ENCODE results near the gene ZNRF4. TPM values are rescaled to one million over a fixed set of nuclear protein-coding genes. Genes with fewer than 3 reads are reported as not detected.
A peak's percentile ranks its signal among the peaks of the same experiment; 100 is the strongest.
"Not testable (repeated sequence)": the region's sequence is repeated elsewhere in the genome, so short reads cannot be mapped to it uniquely, and the experiment has no call there.

ZNRF4 gene
- total RNA-seq, 1 experiment from 2014 or later, result not detected

GRCh38 chr19:5434970-5435641, 20.1 kb upstream of the ZNRF4 start:
- peak; percentile 31 for DNase-seq
- Histone ChIP-seq H3K27me3 (ENCODE audit: control insufficient read depth, insufficient read depth, low read length) (no peaks in the 10 kb centered on the region), H3K4me3 (ENCODE audit: insufficient read depth, low read depth, low read length) (no peak overlapping the region), H3K36me3 (replicated peaks; ENCODE audit: control insufficient read depth, insufficient read depth, low read length) (no peaks in the 10 kb centered on the region)

- no peaks in the 10 kb centered on the region for H3K36me3 ChIP-seq (replicated peaks; ENCODE audit: control insufficient read depth, insufficient read depth, low read length)
- H3K27me3 ChIP-seq (ENCODE audit: control insufficient read depth, insufficient read depth, low read length), result no peaks in the 10 kb centered on the region
- DNase-seq, result no peak
- peak overlapping the region; percentile 66 for H3K4me3 ChIP-seq (ENCODE audit: insufficient read depth, low read depth, low read length)
These were observed 19.6 kb upstream of the ZNRF4 start for GRCh38 chr19:5435642-5436017.

DNA sequence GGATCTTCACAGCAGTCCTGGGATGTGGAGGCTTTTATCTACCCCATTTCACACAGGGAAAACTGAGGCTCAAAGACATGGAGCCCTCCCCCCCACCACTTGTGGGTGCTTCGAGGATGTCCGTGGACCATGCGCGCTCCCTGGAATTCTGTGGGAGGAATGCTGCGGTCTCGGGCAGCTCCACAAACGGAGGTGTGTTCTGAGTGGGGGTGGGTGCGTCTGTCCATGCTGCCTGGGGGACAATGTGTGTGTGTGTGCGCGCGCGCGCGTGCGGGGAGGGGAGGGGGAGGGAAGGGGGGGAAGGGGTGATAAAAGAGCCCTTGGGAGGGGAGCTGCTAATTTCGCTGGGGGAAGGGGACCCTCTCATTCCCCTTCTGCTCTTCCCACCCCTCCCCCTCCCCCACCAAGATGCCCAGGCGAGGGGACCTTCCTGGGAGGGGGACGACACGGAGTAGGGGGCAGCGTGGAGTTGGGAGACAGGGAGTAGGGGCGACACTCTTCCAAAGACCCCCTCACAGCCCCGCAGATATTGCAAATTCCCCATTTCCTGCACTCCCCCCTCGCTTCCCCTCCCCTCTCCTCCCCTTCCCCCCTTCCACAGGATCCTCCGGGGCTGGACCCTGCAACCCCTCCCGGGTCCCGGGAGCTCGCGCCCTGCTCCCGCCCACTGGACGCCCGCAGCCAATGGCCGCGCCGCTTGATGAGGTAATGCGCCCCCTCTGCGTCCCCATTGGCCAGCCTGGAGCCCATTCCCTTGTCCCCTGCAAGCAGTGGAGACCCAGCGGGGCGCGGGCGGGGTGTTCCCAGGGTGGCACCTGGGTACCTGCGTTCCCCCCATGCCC, 18.9 kb upstream of the ZNRF4 start:
- Histone ChIP-seq H3K27me3 (ENCODE audit: control insufficient read depth, insufficient read depth, low read length) (no peaks in the 10 kb centered on the region), H3K4me3 (ENCODE audit: insufficient read depth, low read depth, low read length) (peak overlapping the region; percentile 66), H3K36me3 (replicated peaks; ENCODE audit: control insufficient read depth, insufficient read depth, low read length) (no peaks in the 10 kb centered on the region)
- DNase-seq, result peak; percentile 100

DNA sequence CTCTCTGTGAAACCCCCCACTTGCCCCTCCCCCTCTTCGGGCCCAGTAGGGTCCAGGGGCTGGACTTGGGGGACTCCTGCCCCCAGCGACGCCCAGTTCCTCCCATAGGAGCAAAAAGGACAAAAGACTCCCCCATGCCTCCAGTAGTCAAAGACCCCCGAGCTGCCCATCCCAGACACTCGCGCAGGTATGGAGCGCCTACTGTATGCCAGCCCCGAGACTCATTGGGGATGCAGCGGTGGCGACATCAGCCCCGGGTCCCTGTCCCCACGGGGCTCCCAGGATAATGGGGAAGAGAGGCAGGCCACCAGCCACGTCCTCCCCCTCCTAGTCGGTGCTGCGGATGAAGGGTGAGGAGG, 18.3 kb upstream of the ZNRF4 start:
- no peak for DNase-seq
- H3K36me3 ChIP-seq (replicated peaks; ENCODE audit: control insufficient read depth, insufficient read depth, low read length), result no peaks in the 10 kb centered on the region
- peak overlapping the region; percentile 66 for H3K4me3 ChIP-seq (ENCODE audit: insufficient read depth, low read depth, low read length)
- no peaks in the 10 kb centered on the region for H3K27me3 ChIP-seq (ENCODE audit: control insufficient read depth, insufficient read depth, low read length)

DNA sequence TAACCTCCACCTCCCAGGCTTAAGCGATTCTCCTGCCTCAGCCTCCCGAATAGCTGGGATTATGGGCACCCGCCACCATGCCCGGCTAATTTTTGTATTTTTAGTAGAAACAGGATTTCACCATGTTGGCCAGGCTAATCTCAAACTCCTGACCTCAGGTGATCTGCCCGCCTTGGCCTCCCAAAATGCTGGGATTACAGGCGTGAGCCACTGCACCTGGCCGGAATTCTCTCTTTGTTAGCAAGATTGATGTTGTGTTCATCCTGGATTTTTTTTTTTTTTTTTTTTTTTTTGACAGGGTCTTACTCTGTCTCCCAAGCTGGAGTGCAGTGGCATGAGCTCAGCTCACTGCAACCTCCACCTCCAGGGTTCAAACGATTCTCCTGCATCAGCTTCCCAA, 16.5 kb upstream of the ZNRF4 start:
- not testable (repeated sequence) for H3K27me3 ChIP-seq (ENCODE audit: control insufficient read depth, insufficient read depth, low read length); DNase-seq; H3K36me3 ChIP-seq (replicated peaks; ENCODE audit: control insufficient read depth, insufficient read depth, low read length); H3K4me3 ChIP-seq (ENCODE audit: insufficient read depth, low read depth, low read length)

GRCh38 chr19:5439452-5439851, 15.8 kb upstream of the ZNRF4 start:
- DNase-seq, result no peak
- Histone ChIP-seq H3K36me3 (replicated peaks; ENCODE audit: control insufficient read depth, insufficient read depth, low read length) (no peaks in the 10 kb centered on the region), H3K27me3 (ENCODE audit: control insufficient read depth, insufficient read depth, low read length) (no peaks in the 10 kb centered on the region), H3K4me3 (ENCODE audit: insufficient read depth, low read depth, low read length) (no peak overlapping the region)

DNA sequence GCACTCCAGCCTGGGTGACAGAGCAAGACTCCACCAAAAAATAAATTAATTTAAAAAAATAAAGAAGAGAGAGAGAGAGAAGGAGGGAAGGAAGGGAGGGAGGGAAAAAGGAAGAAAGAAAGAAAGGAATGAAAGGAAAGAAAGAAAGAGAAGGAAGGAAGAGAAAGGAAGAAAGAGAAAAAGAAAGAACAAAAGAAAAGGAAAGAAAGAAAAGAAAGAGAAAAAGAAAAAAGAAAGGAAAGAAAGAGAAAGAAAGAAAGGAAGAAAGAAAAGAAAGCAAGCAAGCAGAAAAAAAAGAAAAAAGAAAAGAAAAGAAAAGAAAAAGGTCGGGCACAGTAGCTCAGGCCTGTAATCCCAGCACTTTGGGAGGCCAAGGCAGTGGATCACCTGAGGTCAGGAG, 14.9 kb upstream of the ZNRF4 start:
- DNase-seq, result no peak
- Histone ChIP-seq H3K4me3 (ENCODE audit: insufficient read depth, low read depth, low read length) (no peak overlapping the region), H3K36me3 (replicated peaks; ENCODE audit: control insufficient read depth, insufficient read depth, low read length) (no peaks in the 10 kb centered on the region), H3K27me3 (ENCODE audit: control insufficient read depth, insufficient read depth, low read length) (no peaks in the 10 kb centered on the region)

DNA sequence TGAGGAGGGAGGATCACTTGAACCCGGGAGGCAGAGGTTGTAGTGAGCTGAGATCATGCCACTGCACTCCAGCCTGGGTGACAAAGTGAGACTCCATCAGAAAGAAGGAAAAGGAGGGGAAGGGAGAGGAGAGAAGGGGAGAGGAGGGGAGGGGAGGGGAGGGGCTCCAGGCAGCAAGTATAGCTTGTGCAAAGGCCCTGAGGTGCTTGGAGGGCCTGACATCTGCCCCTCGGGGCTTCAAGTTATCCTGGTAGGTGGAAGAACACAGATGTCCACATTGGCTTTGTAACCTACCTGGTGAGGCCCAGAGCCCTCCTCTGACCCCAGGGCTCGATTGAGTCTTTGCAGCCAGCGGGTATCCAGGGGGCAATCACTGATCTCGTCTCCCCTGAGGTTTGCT, 11.5 kb upstream of the ZNRF4 start:
- Histone ChIP-seq H3K36me3 (replicated peaks; ENCODE audit: control insufficient read depth, insufficient read depth, low read length) (no peaks in the 10 kb centered on the region), H3K4me3 (ENCODE audit: insufficient read depth, low read depth, low read length) (no peak overlapping the region), H3K27me3 (ENCODE audit: control insufficient read depth, insufficient read depth, low read length) (no peaks in the 10 kb centered on the region)
- DNase-seq, result no peak

GRCh38 chr19:5444431-5444830, 10.8 kb upstream of the ZNRF4 start:
- no peak overlapping the region for H3K4me3 ChIP-seq (ENCODE audit: insufficient read depth, low read depth, low read length)
- H3K27me3 ChIP-seq (ENCODE audit: control insufficient read depth, insufficient read depth, low read length), result no peaks in the 10 kb centered on the region
- H3K36me3 ChIP-seq (replicated peaks; ENCODE audit: control insufficient read depth, insufficient read depth, low read length), result no peaks in the 10 kb centered on the region
- DNase-seq, result peak; percentile 44

- DNase-seq, result no peak
These were observed 10.1 kb upstream of the ZNRF4 start for GRCh38 chr19:5445071-5445470.

DNA sequence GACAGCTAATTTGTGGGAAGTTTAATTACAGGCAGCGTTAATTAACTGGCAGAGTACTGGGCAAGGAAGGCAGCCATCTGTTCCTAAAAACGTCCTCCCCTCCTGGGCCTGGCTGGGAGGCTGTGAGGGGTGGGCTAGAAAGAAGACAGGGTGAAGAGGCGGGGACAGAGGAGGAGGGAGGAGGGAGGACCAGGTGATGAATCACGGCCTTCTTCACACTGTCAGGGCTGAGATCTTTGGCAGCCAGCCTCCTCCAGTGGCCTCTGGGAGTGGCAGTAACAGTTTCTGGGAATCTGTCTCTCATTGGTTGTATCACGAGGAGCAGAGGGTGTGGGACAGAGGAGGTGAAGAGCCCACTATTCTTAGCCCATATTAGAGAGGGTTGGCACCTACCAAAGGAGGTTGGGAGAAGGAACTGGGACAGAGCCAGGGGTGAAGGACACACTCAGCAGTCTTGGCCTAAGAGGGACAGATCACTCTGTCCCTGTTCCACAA, 9.6 kb upstream of the ZNRF4 start:
- DNase-seq, result no peak
- Histone ChIP-seq H3K27me3 (ENCODE audit: control insufficient read depth, insufficient read depth, low read length) (no peaks in the 10 kb centered on the region), H3K4me3 (ENCODE audit: insufficient read depth, low read depth, low read length) (no peak overlapping the region), H3K36me3 (replicated peaks; ENCODE audit: control insufficient read depth, insufficient read depth, low read length) (no peaks in the 10 kb centered on the region)

More at GRCh38 chr19:5445071-5445470, 10.1 kb upstream of the ZNRF4 start:
- Histone ChIP-seq H3K4me3 (ENCODE audit: insufficient read depth, low read depth, low read length) (no peak overlapping the region), H3K27me3 (ENCODE audit: control insufficient read depth, insufficient read depth, low read length) (no peaks in the 10 kb centered on the region), H3K36me3 (replicated peaks; ENCODE audit: control insufficient read depth, insufficient read depth, low read length) (no peaks in the 10 kb centered on the region)

DNA sequence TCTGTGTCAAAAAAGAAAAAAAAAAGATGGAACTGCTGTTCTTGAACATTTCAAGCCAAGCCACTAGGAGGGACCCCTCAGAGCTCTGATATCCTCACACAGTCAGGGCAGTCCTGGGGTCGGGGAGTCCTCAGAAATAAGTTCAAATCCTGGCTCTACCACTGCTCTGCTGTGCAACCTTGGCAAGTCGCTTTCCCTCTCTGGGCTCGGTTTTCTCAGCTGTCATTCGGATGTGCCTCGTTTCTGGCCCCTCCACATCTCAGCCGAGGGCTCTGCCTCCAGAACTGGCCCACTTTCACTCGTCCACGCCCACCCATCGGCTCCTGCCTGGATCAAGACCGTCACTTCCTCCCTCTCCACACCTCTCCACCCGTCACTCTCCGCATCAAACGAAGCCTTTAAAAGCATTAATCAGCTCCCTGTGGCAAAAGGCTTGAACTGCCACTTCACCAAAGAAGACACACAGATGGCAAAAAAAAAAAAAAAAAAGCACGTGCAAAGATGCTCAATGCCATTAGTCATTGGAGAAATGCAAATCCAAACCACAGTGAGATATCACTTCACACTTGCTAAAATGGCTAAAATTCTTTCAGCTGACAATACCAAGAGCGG, 7.4 kb upstream of the ZNRF4 start:
- no peak for DNase-seq
- Histone ChIP-seq H3K4me3 (ENCODE audit: insufficient read depth, low read depth, low read length) (no peak overlapping the region), H3K27me3 (ENCODE audit: control insufficient read depth, insufficient read depth, low read length) (no peaks in the 10 kb centered on the region), H3K36me3 (replicated peaks; ENCODE audit: control insufficient read depth, insufficient read depth, low read length) (no peaks in the 10 kb centered on the region)

DNA sequence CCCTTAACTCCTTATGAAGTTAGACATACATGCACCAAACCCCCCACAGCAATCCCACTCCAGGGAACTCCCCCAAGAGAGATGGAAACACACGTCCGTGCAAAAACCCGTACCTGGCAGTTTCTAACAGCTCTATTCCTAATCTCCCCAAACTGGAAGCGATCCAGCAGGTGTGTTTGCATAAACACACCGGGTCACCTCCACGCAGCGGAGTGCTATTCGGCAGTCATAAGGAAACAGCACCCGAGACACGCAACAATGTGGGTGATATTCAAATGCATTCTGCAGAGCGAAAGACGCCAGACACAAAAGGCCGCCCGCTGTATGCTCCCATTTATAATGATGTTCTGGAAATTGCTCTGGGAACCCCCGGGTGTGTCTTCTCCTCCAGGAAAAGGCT, 6.8 kb upstream of the ZNRF4 start:
- no peaks in the 10 kb centered on the region for H3K36me3 ChIP-seq (replicated peaks; ENCODE audit: control insufficient read depth, insufficient read depth, low read length)
- no peak overlapping the region for H3K4me3 ChIP-seq (ENCODE audit: insufficient read depth, low read depth, low read length)
- no peak for DNase-seq
- H3K27me3 ChIP-seq (ENCODE audit: control insufficient read depth, insufficient read depth, low read length), result no peaks in the 10 kb centered on the region

GRCh38 chr19:5450482-5451126, 4.6 kb upstream of the ZNRF4 start:
- Histone ChIP-seq H3K36me3 (replicated peaks; ENCODE audit: control insufficient read depth, insufficient read depth, low read length) (no peaks in the 10 kb centered on the region), H3K4me3 (ENCODE audit: insufficient read depth, low read depth, low read length) (no peak overlapping the region), H3K27me3 (ENCODE audit: control insufficient read depth, insufficient read depth, low read length) (no peaks in the 10 kb centered on the region)
- no peak for DNase-seq

Data from H7 (cell line).